SK-N-MC (cell line): ENCODE measurements around the gene TP53RK.

ENCODE experiments used
- DNase-seq: peaks from one replicate; pipeline ENCODE4 v3.0.0-alpha.2; 2011; ENCODE audit warnings: low read depth, low spot score
- H3K27ac ChIP-seq: fragments of 200-600 bp; sonication (generic); 2 replicates; pipeline ENCODE4 v1.5.1; 2016; ENCODE audit warnings: mixed run types
- H3K36me3 ChIP-seq: fragments of 200-600 bp; sonication (generic); 2 replicates; pipeline ENCODE4 v1.6.1; 2017; ENCODE audit warnings: antibody characterized with exemption, low read length, mixed read lengths; ENCODE audit not compliant: insufficient read depth
- H3K4me3 ChIP-seq: fragments of 200-600 bp; sonication (generic); 2 replicates; pipeline ENCODE4 v1.5.1; 2016
- H3K9ac ChIP-seq: fragments of 200-600 bp; sonication (generic); 2 replicates; pipeline ENCODE4 v1.8.0; 2017; ENCODE audit warnings: mixed run types, mixed read lengths; ENCODE audit not compliant: insufficient read length
- H3K9me3 ChIP-seq: fragments of 200-600 bp; sonication (generic); 2 replicates; pipeline ENCODE4 v1.6.1; 2017; ENCODE audit warnings: low read depth, mild to moderate bottlenecking, antibody characterized with exemption, low read length, moderate library complexity, mixed read lengths
- EZH2 ChIP-seq: fragments of 200-600 bp; sonication (generic); IDR thresholded peaks from one replicate; pipeline ENCODE4 v1.6.1; 2017; ENCODE audit warnings: antibody characterized with exemption
- FOXP2 ChIP-seq: optimal IDR thresholded peaks from 2 replicates; pipeline ENCODE3; 2011; ENCODE audit warnings: mild to moderate bottlenecking, moderate library complexity; ENCODE audit not compliant: insufficient read depth; ENCODE audit errors: extremely low read length, control extremely low read depth
- POLR2AphosphoS5 ChIP-seq: IDR thresholded peaks from 2 replicates; pipeline ENCODE4 v1.6.1; 2012; ENCODE audit warnings: mild to moderate bottlenecking, low read depth, low read length, borderline replicate concordance

TP53RK gene

DNA sequence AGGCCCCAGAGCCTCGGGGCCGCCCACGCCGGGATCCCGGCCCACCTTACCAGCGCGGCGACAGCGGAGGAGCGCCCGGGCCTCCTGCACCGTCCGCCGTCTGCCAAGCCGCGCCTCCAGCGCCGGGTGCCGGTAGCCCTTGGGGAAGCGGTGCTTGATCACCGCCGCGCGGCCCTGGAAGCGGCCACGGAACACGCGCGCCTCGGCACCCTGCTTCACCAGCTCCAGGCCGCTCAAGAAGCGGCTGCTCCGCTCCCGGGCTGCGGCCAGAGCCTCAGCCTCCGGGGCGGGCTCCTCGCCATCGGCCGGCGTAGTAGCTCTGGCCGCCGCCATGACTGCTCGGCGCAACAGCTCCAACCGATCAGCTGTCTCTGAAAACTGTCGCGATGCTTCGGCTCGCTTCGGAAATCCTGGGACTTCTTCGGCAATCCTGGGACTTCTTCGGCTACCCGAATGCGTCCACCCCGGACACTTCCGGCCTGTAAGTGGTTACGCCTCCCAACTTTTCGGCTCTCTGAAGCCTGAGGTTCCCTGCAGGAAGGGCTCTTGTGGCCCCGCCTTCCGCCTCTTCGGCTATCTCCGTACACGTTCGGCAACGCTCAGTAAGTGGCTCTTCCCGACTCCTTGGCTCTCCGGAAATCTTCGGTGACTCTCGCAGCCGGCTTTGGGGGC, at the start of gene TP53RK:
TSS of gene TP53RK (minus strand) at position 363 of the 672 bp plus-strand sequence. CDS start at position 333, 30 bp downstream.
- TF ChIP-seq EZH2 (no peak), FOXP2 (peak; percentile 81), POLR2AphosphoS5 (peak; percentile 48; the same call in 1 of the 2 replicates)
- Histone ChIP-seq H3K4me3 (peak within 1 kb of the TSS; percentile 84), H3K36me3 (peaks cover 26% of the 10 kb centered on the region), H3K9me3 (no peaks in the 10 kb centered on the region), H3K9ac (peak within 1 kb of the TSS; percentile 87), H3K27ac (peak within 1 kb of the TSS; percentile 86)
- peak; percentile 96 for DNase-seq

DNA sequence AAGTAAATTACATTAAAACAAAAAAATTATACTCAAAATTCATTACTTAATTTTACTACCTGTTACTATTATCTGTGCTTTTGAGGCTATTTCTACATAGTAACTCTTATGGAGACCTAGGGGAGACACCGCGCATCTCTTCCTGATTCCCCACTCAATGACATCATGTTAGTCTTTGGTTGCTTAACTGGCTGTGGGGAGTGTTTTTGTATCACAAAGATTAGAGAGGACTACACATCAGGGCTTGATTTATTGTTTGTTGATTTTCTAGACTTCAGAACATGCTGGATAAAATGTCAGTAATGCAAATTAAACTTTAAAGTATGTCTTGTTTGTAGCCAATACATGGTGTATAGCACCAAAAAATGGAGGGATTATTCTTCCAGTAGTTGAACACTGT, 46.2 kb upstream of the TP53RK start:
- no peak for DNase-seq
- H3K36me3 ChIP-seq, result no peaks in the 10 kb centered on the region
- H3K27ac ChIP-seq, result no peak overlapping the region
- H3K9me3 ChIP-seq, result no peaks in the 10 kb centered on the region
- H3K9ac ChIP-seq, result no peak overlapping the region
- H3K4me3 ChIP-seq, result no peak overlapping the region
- TF ChIP-seq POLR2AphosphoS5 (no peak), EZH2 (no peak), FOXP2 (no peak)

DNA sequence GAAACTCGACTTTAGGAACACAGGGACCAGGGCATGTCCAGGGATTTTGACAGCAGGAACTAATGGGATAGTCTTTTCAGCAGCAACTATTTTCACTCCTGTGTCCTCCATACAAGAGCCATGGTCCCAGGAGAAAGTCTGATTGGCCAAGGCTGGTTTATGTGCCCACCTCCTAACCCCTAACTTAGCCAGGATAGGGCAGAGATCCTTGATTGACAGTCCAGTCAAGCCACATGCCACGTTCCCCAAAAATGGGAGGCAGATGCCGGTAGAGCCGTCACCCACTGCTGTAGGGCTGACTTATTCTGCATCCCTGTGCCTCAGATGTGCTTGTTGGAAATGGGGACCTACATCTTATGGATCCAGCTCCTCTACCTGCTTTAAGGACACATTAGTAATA, 42.5 kb upstream of the TP53RK start:
- DNase-seq, result no peak
- Histone ChIP-seq H3K27ac (no peak overlapping the region), H3K4me3 (no peak overlapping the region), H3K36me3 (no peaks in the 10 kb centered on the region), H3K9ac (no peak overlapping the region), H3K9me3 (no peaks in the 10 kb centered on the region)
- no peak for TF ChIP-seq FOXP2
- TF ChIP-seq POLR2AphosphoS5, result no peak
- no peak for TF ChIP-seq EZH2

DNA sequence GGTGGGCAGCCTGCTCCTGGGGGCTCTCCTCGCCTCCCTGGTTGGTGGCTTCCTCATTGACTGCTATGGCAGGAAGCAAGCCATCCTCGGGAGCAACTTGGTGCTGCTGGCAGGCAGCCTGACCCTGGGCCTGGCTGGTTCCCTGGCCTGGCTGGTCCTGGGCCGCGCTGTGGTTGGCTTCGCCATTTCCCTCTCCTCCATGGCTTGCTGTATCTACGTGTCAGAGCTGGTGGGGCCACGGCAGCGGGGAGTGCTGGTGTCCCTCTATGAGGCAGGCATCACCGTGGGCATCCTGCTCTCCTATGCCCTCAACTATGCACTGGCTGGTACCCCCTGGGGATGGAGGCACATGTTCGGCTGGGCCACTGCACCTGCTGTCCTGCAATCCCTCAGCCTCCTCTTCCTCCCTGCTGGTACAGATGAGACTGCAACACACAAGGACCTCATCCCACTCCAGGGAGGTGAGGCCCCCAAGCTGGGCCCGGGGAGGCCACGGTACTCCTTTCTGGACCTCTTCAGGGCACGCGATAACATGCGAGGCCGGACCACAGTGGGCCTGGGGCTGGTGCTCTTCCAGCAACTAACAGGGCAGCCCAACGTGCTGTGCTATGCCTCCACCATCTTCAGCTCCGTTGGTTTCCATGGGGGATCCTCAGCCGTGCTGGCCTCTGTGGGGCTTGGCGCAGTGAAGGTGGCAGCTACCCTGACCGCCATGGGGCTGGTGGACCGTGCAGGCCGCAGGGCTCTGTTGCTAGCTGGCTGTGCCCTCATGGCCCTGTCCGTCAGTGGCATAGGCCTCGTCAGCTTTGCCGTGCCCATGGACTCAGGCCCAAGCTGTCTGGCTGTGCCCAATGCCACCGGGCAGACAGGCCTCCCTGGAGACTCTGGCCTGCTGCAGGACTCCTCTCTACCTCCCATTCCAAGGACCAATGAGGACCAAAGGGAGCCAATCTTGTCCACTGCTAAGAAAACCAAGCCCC, 36.2 kb upstream of the TP53RK start:
- TF ChIP-seq FOXP2 (no peak), POLR2AphosphoS5 (no peak), EZH2 (no peak)
- Histone ChIP-seq H3K9ac (no peak overlapping the region), H3K36me3 (no peaks in the 10 kb centered on the region), H3K9me3 (no peaks in the 10 kb centered on the region), H3K27ac (no peak overlapping the region), H3K4me3 (no peak overlapping the region)
- DNase-seq, result no peak

DNA sequence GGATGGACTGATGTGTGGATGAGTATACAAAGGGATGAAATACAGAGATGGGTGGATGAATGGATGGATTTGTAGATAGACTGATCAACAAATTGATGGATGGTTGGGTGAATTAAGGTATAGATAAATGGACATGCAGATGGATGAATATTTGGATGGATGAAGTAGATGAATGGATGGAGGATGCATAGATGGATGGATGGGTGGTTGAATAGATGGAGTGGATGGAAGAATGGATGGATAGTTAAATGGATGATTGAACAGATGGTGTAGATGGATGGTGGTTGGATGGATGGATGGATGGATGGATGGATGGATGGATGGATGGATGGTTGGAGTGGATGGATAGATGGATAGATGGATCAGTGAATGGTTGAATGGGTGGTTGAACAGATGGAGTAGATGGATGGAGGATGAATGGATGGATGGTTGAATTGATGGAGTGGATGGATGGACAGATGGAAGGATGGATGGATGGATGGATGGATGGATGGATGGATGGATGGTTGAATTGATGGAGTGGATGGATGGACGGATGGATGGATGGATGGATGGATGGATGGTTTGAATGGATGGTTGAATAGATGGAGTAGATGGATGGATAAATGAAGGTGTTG, 35.2 kb upstream of the TP53RK start:
- no peak overlapping the region for H3K4me3 ChIP-seq
- TF ChIP-seq POLR2AphosphoS5 (no peak), EZH2 (no peak), FOXP2 (no peak)
- no peak overlapping the region for H3K27ac ChIP-seq
- DNase-seq, result no peak
- H3K9me3 ChIP-seq, result no peaks in the 10 kb centered on the region
- no peaks in the 10 kb centered on the region for H3K36me3 ChIP-seq
- no peak overlapping the region for H3K9ac ChIP-seq

DNA sequence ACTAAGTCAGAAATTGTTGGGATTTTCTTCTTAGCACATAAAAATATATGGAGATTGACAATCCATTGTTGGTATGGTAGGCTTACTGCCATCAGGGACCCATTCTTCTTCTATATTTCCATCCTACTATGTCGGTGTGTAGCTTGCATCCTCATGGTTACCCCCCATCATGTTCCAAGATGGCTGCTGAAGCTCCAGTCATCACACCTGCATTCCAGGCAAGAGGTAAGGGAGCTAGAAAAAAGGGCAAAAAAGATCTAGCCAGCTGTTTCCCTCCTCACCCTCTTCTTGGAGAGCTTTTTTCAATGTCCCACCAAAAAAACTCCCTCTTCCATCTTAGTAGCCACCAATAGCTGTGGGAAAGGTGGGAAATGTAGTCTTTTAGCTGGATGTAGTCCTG, 33.8 kb upstream of the TP53RK start:
- DNase-seq, result no peak
- H3K36me3 ChIP-seq, result no peaks in the 10 kb centered on the region
- no peak overlapping the region for H3K4me3 ChIP-seq
- H3K27ac ChIP-seq, result no peak overlapping the region
- H3K9ac ChIP-seq, result no peak overlapping the region
- H3K9me3 ChIP-seq, result no peaks in the 10 kb centered on the region
- TF ChIP-seq EZH2, result no peak

DNA sequence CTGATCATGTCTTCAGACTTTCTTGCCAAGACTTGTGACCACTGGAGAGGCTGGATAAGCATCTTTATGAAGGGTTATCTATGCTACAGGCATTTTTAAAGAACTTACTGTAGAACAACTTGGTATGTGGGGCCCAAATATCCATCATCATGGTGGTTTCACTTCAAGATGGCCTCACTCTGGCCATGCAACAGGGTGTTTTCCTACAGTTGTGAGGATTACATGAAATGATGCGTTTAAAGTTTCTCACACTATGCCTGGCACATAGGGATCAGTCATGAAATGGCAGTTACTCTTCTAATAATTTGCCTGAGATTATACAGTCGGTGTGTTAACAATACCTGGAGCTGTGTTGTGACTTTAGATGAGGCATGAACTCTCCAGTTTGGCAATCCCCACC, 33.2 kb upstream of the TP53RK start:
- no peak overlapping the region for H3K9ac ChIP-seq
- no peaks in the 10 kb centered on the region for H3K9me3 ChIP-seq
- TF ChIP-seq EZH2 (no peak), FOXP2 (no peak), POLR2AphosphoS5 (no peak)
- no peaks in the 10 kb centered on the region for H3K36me3 ChIP-seq
- no peak for DNase-seq
- no peak overlapping the region for H3K27ac ChIP-seq
- H3K4me3 ChIP-seq, result no peak overlapping the region

DNA sequence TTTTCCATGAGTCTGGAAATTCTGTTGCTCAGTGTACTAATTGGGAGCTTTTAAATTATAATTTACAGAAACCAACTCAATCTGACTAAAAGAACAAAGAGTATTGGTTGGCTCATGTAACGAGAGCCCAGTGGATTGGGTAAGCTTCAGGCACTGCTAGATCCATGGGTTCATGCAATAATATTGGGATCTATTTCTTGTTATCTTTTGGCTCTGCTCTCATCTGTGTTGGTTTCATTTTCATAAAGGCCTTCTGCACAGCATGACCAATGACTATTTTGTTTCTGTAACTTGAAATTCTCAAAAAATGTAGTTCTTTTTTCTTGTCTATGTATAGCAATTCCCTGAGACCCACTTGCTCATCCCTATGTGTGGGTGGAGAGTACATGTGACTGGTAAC, 32.2 kb upstream of the TP53RK start:
- no peak overlapping the region for H3K4me3 ChIP-seq
- no peak overlapping the region for H3K9ac ChIP-seq
- no peaks in the 10 kb centered on the region for H3K36me3 ChIP-seq
- no peak overlapping the region for H3K27ac ChIP-seq
- no peak for DNase-seq
- no peaks in the 10 kb centered on the region for H3K9me3 ChIP-seq
- TF ChIP-seq EZH2 (no peak), FOXP2 (no peak), POLR2AphosphoS5 (no peak)
